RCC 7860 (cell line): ENCODE results near the gene CELA3B.
"Not testable (repeated sequence)": the region's sequence is repeated elsewhere in the genome, so short reads cannot be mapped to it uniquely, and the experiment has no call there.

Experiments
- DNase-seq: peaks from one replicate; pipeline ENCODE4 v3.0.0-alpha.2; 2015; ENCODE audit warnings: low spot score
- FAIRE-seq: peaks from 2 replicates; lab custom pipeline; 2012; peaks lifted over from hg19 to GRCh38; lab: Jason Lieb, UNC

Gene CELA3B

DNA sequence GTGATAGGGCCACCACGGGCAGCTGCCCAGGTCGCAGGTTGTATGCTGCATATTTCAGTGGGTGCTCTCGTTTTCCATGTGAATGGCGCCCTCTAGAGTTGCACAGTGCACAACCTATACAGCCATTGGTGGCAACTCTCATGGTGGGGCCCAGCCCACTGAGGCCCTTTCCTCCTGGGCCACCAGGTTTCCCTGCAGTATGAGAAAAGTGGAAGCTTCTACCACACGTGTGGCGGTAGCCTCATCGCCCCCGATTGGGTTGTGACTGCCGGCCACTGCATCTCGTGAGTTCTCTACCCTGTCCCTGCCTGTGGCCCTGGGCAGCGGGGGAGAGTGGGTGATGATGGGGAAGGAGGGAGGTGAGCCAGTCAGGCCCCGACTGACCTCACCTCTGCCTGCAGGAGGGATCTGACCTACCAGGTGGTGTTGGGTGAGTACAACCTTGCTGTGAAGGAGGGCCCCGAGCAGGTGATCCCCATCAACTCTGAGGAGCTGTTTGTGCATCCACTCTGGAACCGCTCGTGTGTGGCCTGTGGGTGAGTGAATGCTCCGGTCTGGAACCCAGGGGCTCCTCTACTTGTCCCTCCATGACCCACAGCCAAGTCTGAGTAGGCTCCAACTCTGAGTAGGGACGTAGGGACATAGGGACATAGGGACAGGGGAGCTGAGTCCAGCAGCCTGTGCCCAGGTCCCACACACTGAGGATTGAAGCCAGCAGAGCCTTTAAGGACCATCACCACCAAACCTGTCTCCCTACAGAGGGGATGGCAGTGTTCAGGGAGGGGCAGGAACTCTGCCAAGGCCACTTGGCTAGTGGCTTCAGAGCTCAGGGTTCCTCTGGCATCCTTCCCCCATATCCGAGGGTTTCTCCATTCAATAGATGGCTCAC, 28.7 kb downstream of the CELA3B start:
- FAIRE-seq, DNase-seq: not testable (repeated sequence)

DNA sequence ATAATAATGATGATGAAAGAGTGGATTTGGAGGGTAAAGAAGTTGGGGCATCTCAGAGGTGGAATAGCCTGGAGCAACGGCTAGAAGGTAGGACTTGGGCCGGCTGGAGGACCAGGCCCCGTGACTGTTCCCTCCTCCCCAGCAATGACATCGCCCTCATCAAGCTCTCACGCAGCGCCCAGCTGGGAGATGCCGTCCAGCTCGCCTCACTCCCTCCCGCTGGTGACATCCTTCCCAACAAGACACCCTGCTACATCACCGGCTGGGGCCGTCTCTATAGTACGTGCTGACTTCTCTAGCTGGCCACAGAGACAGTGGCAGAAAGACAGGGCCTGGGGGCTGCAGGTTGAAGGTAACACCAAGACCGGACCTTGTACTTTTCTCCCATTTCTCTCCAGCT, 29.9 kb downstream of the CELA3B start:
- FAIRE-seq, DNase-seq: not testable (repeated sequence)

DNA sequence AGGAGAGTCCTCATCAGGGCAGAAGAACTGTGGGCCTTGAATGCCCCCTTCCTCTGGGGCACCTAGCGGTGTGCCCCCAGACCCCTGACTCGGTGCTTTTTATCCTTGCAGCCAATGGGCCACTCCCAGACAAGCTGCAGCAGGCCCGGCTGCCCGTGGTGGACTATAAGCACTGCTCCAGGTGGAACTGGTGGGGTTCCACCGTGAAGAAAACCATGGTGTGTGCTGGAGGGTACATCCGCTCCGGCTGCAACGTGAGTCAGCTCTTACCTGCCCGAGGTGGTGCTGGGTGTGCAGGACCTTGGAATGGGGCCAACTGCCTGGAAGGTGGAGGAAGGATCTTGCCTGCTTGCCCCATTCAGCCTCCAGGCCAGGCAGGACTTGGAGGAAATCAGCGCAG, 30.4 kb downstream of the CELA3B start:
- FAIRE-seq, DNase-seq: not testable (repeated sequence)

- not testable (repeated sequence) for FAIRE-seq, DNase-seq
Measured at GRCh38 chr1:22009566-22009965, 32.7 kb downstream of the CELA3B start.

- FAIRE-seq, DNase-seq: not testable (repeated sequence)
Measured at GRCh38 chr1:22012752-22013151, 35.9 kb downstream of the CELA3B start.

GRCh38 chr1:22014575-22015206, 37.9 kb downstream of the CELA3B start:
- FAIRE-seq, DNase-seq: not testable (repeated sequence)

DNA sequence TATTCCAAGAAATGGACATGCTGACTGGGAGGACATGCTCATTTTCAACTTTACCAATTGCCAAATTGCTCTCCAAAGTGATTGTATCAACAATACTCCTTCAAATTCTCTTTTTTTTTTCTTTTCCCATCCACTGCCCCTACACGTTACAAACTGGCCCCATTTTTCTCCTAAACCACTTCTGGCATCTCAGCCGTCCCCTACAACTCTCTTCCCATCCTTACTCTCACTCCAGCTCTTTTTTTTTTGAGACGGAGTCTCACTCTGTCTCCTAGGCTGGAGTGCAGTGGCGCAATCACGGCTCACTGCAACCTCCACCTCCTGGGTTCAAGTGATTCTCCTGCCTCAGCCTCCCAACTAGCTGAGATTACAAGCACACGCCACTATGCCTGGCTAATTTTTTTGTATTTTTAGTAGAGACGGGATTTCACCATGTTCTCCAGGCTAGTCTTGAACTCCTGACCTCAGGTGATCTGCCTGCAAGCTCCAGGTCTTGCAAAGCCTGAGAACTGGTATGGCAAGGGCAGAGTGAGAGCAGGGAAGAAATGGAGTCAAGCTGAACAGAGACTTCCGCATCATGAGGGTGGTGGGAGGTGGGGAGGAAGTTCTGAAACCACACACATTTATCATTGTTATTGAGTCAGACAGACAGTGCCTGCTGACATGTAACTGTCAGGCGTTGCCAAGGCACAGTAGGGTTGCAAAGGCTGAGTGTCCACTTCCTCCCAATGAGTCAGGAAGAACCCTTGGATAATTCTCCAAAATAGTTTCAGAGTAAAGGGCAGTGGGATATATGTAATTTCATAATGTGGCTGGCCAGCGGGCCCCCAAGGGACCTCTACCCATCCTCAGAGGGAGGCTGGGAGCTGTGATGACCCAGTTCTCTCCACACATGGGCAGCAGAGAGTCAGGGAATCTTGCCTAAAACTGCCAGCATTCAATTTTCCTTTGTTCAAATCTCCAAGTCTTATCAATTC, 42.0 kb downstream of the CELA3B start:
- DNase-seq (peak; percentile 98), FAIRE-seq (peak; percentile 94)

DNA sequence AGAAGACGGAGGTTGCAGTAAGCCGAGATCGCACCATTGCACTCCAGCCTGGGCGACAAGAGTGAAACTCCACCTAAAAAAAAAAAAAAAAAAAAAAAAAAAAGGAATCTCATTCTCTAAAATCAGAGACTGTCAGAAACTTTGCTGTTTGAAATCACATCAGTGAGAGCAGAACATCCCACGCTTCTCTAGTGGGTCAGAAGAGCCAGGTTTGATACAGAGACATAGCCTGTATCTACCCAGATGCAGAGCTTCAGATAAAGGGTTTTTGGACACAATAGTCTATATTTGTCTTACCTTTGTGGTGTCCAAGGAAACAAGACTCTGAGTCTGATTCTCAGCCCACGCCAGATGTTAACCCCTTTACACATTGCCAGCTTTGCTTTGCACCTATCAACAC, 44.2 kb downstream of the CELA3B start:
- DNase-seq (no peak), FAIRE-seq (no peak)

GRCh38 chr1:22024485-22025367, 47.9 kb downstream of the CELA3B start:
- DNase-seq (peak; percentile 68), FAIRE-seq (no peak)

DNA sequence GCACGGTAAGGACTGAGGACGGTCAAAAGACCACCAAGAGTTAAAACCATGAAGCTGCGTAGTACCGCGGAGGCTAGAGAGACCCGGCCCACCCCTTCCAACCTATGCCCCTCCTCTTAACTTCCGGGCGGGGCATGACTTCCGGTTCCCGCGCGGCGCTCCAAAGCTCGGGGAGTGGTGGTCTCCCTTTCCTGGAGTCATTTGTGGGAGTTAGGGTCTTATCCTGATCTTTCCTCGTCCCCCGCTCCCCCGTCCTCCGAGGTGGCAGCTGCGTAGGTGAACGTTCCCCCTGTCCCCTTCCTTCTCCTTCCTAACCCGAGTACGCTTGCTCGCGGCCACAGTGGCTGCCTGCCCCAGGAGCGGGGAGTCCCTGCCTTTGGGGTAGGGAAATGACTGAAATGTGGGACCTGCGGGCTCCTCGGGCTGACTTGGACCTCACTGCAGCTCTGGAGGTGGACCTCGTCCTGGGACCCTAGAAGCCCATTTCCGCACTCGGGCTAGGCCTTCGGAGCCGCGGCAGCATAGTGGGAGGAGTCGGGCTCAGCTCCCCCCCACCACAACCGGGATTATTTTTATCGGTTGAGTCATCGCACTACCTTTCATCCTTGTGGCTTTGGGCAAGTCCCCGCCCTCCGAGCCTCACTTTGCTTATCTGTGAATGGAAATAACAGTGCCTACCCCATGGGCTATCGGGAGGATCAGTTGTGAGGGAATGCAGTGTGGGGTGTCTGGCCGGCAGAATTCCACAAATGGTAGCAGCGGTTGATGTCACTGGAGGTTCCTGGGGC, 48.7 kb downstream of the CELA3B start:
- FAIRE-seq: peak; percentile 83
- DNase-seq: peak; percentile 96

DNA sequence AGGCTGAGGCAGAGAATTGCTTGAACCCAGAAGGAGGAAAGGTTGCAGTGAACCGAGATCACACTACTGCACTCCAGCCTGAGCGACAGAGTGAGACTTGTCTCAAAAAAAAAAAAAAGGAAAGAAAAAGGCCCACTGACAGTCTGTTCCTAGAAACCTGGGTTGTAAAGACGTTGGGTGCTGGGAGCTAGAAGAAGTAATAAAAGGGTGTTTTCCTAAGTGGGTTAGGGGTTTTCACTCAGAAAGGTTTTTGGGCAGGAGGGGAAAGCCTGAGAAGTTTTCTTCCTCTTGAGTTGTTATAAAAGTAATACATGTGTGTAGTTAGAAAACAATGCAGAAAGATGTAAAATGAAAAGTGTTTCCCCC, 50.1 kb downstream of the CELA3B start:
- DNase-seq (no peak), FAIRE-seq (no peak)

DNA sequence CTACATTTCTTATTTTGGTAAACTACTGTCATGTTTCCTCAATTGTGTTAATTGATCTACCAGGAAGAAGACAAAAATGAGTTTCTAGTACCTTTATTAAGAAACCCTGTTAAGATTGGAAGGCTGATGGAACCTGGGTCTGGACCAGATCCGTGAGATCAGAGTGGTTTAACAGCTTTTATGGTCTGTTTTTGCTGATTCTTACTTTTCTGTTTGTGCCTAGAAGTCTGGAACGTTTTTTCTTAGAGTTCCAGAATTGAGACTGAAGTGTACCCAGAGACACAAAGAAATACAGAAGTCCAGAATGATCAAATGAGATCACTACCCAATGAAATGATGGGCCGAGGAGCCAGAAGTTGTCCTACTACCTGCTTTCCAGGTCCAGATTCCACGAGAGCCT, 53.2 kb downstream of the CELA3B start:
- DNase-seq (no peak), FAIRE-seq (no peak)

- FAIRE-seq: no peak
- no peak for DNase-seq
Measured at GRCh38 chr1:22030473-22030872, 53.7 kb downstream of the CELA3B start.

- DNase-seq (no peak), FAIRE-seq (no peak)
Measured at GRCh38 chr1:22031214-22031962, 54.6 kb downstream of the CELA3B start.

DNA sequence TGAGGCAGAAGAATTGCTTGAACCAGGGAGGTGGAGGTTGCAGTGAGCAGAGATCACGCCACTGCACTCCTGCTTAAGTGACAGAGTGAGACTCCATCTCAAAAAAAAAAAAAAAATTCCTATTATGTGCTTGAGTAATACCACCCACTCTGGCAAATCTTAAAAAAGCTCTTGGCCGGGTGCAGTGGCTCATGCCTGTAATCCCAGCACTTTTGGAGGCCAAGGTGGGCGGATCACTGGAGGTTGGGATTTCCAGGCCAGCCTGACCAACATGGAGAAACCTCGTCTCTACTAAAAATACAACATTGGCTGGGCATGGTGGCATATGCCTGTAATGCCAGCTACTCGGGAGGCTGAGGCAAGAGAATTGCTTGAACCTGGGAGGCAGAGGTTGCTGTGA, 58.0 kb downstream of the CELA3B start:
- not testable (repeated sequence) for DNase-seq, FAIRE-seq

DNA sequence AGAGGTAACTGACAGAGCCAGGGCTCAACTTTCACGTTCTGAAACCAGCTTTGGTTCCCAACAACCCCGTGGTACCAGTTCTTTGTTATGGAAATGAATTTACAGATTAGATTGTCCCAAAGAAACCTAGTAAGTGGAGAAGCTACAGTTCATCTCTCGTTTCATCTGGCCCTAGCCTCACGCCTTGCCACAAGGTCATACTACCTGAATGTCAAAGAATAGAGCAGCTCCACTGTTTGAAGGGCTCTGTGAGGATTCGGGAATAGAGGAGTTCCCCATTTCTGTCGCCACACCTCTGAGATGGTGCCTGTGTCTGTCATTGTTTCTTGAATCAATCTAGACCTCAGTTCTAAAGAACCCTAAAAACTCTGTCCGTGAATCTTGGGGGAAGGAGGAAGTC, 60.7 kb downstream of the CELA3B start:
- DNase-seq (no peak), FAIRE-seq (no peak)

GRCh38 chr1:22038036-22038435, 61.2 kb downstream of the CELA3B start:
- DNase-seq (no peak), FAIRE-seq (no peak)
